HEK293 (cell line): ENCODE results near the gene SPTLC1.

Experiments used
- CTCF ChIA-PET: fragments of 350-600 bp; formaldehyde crosslinking; extraction: SDS; loops from one replicate; lab custom pipeline; 2021; ENCODE audit warnings: antibody characterized with exemption; lab: Yijun Ruan, JAX
- POLR2A ChIA-PET: fragments of 300-600 bp; formaldehyde crosslinking; extraction: SDS; loops from one replicate; lab custom pipeline; 2020; ENCODE audit warnings: antibody characterized with exemption, inconsistent platforms; lab: Yijun Ruan, JAX
- H3K27ac ChIP-seq: fragments of 200-500 bp; sonication (Bioruptor generic); 2 replicates; pipeline ENCODE4 v1.5.1; 2014; ENCODE audit warnings: low read depth, low read length, control low read depth, inconsistent platforms; ENCODE audit errors: extremely low read depth
- H3K36me3 ChIP-seq, 2 experiments: fragments of 200-500 bp in 1 of 2; sonication (Bioruptor generic) in 1 of 2; 1 replicate in 1 of 2; 2 replicates in 1 of 2; pipeline ENCODE4 v1.5.1; 2014 to 2017; ENCODE audit warnings: inconsistent platforms in 2 of 2, low read length in 2 of 2; ENCODE audit not compliant: control insufficient read depth in 2 of 2, insufficient read depth in 1 of 2
- H3K4me1 ChIP-seq: fragments of 200-500 bp; sonication (Bioruptor generic); 2 replicates; pipeline ENCODE4 v1.5.1; 2014; ENCODE audit warnings: mild to moderate bottlenecking, low read length, inconsistent platforms; ENCODE audit not compliant: control insufficient read depth, insufficient read depth
- H3K4me3 ChIP-seq: 2 replicates; pipeline ENCODE4 v1.5.1; 2011; ENCODE audit warnings: low read depth, mild to moderate bottlenecking, control low read depth, low read length, moderate library complexity
- H3K9me3 ChIP-seq: fragments of 200-500 bp; sonication (Bioruptor generic); 2 replicates; pipeline ENCODE4 v1.5.1; 2014; ENCODE audit warnings: low read depth, low read length, inconsistent platforms; ENCODE audit not compliant: control insufficient read depth, insufficient read depth
- FEZF1 ChIP-seq: fragments of 450-650 bp; formaldehyde crosslinking; IDR thresholded peaks from 2 replicates; pipeline ENCODE4 v1.5.1; 2016; ENCODE audit warnings: missing biosample characterization, missing genetic modification characterization
- GLIS2 ChIP-seq: fragments of 450-650 bp; formaldehyde crosslinking; IDR thresholded peaks from 2 replicates; pipeline ENCODE4 v1.5.1; 2016; ENCODE audit warnings: missing biosample characterization, missing genetic modification characterization
- PATZ1 ChIP-seq: fragments of 450-650 bp; formaldehyde crosslinking; IDR thresholded peaks from 2 replicates; pipeline ENCODE4 v1.5.1; 2016; ENCODE audit warnings: missing biosample characterization, missing genetic modification characterization
- RBAK ChIP-seq: fragments of 450-650 bp; formaldehyde crosslinking; IDR thresholded peaks from 2 replicates; pipeline ENCODE4 v1.5.1; 2016; ENCODE audit warnings: missing biosample characterization, missing genetic modification characterization
- SCRT1 ChIP-seq: fragments of 450-650 bp; formaldehyde crosslinking; IDR thresholded peaks from 2 replicates; pipeline ENCODE4 v1.5.1; 2016; ENCODE audit warnings: missing biosample characterization, missing genetic modification characterization, borderline replicate concordance
- WT1 ChIP-seq: fragments of 450-650 bp; formaldehyde crosslinking; IDR thresholded peaks from 2 replicates; pipeline ENCODE4 v1.5.1; 2016; ENCODE audit warnings: missing biosample characterization, missing genetic modification characterization
- ZFP3 ChIP-seq: fragments of 450-650 bp; formaldehyde crosslinking; IDR thresholded peaks from 2 replicates; pipeline ENCODE4 v1.5.1; 2016; ENCODE audit warnings: low read depth, missing biosample characterization, missing genetic modification characterization
- ZNF16 ChIP-seq: fragments of 450-650 bp; formaldehyde crosslinking; IDR thresholded peaks from 2 replicates; pipeline ENCODE4 v1.5.1; 2016; ENCODE audit warnings: low read depth, missing biosample characterization, missing genetic modification characterization
- ZNF223 ChIP-seq: fragments of 450-650 bp; formaldehyde crosslinking; IDR thresholded peaks from 2 replicates; pipeline ENCODE4 v1.5.1; 2016; ENCODE audit warnings: missing biosample characterization, missing genetic modification characterization
- ZNF239 ChIP-seq: fragments of 450-650 bp; formaldehyde crosslinking; IDR thresholded peaks from 2 replicates; pipeline ENCODE4 v1.5.1; 2016; ENCODE audit warnings: missing biosample characterization, missing genetic modification characterization
- ZNF292 ChIP-seq: fragments of 450-650 bp; formaldehyde crosslinking; IDR thresholded peaks from 2 replicates; pipeline ENCODE4 v1.5.1; 2016; ENCODE audit warnings: low read depth, missing biosample characterization, missing genetic modification characterization, borderline replicate concordance
- ZNF302 ChIP-seq: fragments of 450-650 bp; formaldehyde crosslinking; IDR thresholded peaks from 2 replicates; pipeline ENCODE4 v1.5.1; 2016; ENCODE audit warnings: missing biosample characterization, missing genetic modification characterization, low read depth
- ZNF324 ChIP-seq: fragments of 450-650 bp; formaldehyde crosslinking; IDR thresholded peaks from 2 replicates; pipeline ENCODE4 v1.5.1; 2016; ENCODE audit warnings: missing biosample characterization, missing genetic modification characterization
- ZNF366 ChIP-seq: fragments of 450-650 bp; formaldehyde crosslinking; conservative IDR thresholded peaks from 2 replicates; pipeline ENCODE4 v1.5.1; 2016; ENCODE audit warnings: missing biosample characterization, missing genetic modification characterization
- ZNF394 ChIP-seq: fragments of 450-650 bp; formaldehyde crosslinking; IDR thresholded peaks from 2 replicates; pipeline ENCODE4 v1.5.1; 2016; ENCODE audit warnings: missing biosample characterization, missing genetic modification characterization, mild to moderate bottlenecking, moderate library complexity, borderline replicate concordance
- ZNF416 ChIP-seq: fragments of 450-650 bp; formaldehyde crosslinking; IDR thresholded peaks from 2 replicates; pipeline ENCODE4 v1.5.1; 2016; ENCODE audit warnings: missing biosample characterization, missing genetic modification characterization
- ZNF501 ChIP-seq: fragments of 450-650 bp; formaldehyde crosslinking; IDR thresholded peaks from 2 replicates; pipeline ENCODE4 v1.5.1; 2016; ENCODE audit warnings: missing biosample characterization, missing genetic modification characterization
- ZNF544 ChIP-seq: fragments of 450-650 bp; formaldehyde crosslinking; IDR thresholded peaks from 2 replicates; pipeline ENCODE4 v1.5.0; 2017; ENCODE audit warnings: missing biosample characterization, missing genetic modification characterization
- ZNF549 ChIP-seq: fragments of 450-650 bp; IDR thresholded peaks from 2 replicates; pipeline ENCODE4 v1.5.1; 2018; ENCODE audit warnings: missing biosample characterization, missing genetic modification characterization, mild to moderate bottlenecking, inconsistent platforms, moderate library complexity
- ZNF561 ChIP-seq: fragments of 450-650 bp; IDR thresholded peaks from 2 replicates; pipeline ENCODE4 v1.5.1; 2018; ENCODE audit warnings: missing biosample characterization, missing genetic modification characterization, borderline replicate concordance
- ZNF571 ChIP-seq: fragments of 450-650 bp; formaldehyde crosslinking; IDR thresholded peaks from 2 replicates; pipeline ENCODE4 v1.5.0; 2017; ENCODE audit warnings: missing biosample characterization, missing genetic modification characterization
- ZNF629 ChIP-seq: fragments of 450-650 bp; formaldehyde crosslinking; IDR thresholded peaks from 2 replicates; pipeline ENCODE4 v1.5.1; 2017; ENCODE audit warnings: missing biosample characterization, missing genetic modification characterization
- ZNF785 ChIP-seq: fragments of 450-650 bp; formaldehyde crosslinking; IDR thresholded peaks from 2 replicates; pipeline ENCODE4 v1.5.1; 2016; ENCODE audit warnings: missing biosample characterization, missing genetic modification characterization
- ZSCAN16 ChIP-seq: fragments of 450-650 bp; formaldehyde crosslinking; IDR thresholded peaks from 2 replicates; pipeline ENCODE4 v1.5.1; 2016; ENCODE audit warnings: missing biosample characterization, missing genetic modification characterization
- ZSCAN30 ChIP-seq: fragments of 450-650 bp; IDR thresholded peaks from 2 replicates; pipeline ENCODE4 v1.5.1; 2018; ENCODE audit warnings: missing biosample characterization, mild to moderate bottlenecking, missing genetic modification characterization, moderate library complexity
- TF ChIP-seq, protein P1 (sequence below): fragments of 450-650 bp; formaldehyde crosslinking; IDR thresholded peaks from 2 replicates; pipeline ENCODE4 v1.5.1; 2016; ENCODE audit warnings: missing biosample characterization, missing genetic modification characterization
- TF ChIP-seq, protein P2 (sequence below): fragments of 450-650 bp; formaldehyde crosslinking; IDR thresholded peaks from 2 replicates; pipeline ENCODE4 v1.5.1; 2016; ENCODE audit warnings: missing biosample characterization, missing genetic modification characterization, low read depth

SPTLC1 gene

DNA sequence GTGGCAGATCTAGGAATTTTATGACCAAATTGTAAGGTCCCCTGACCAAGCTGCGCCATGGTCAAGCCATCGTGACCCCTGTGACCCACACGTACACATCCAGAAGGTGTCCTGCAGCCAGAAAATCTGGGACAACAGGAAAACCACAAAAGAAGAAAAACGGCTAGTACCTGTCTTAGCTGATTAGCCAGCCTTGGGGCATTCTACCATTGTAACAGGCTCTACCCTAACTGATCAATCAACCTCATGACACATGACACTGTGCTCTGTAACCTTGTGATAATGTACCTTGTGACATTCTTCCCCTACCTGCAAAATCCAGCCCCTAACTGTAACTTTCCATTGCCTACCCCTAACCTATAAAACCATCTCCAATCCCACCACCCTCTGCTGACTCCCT lies 43.6 kb downstream of the SPTLC1 start:
- Histone ChIP-seq H3K4me1 (no peaks in the 10 kb centered on the region), H3K4me3 (no peak overlapping the region), H3K36me3 (peaks cover 0 to 59% of the 10 kb centered on the region in 2 experiments; a peak in 1 of 3 replicates), H3K9me3 (no peaks in the 10 kb centered on the region), H3K27ac (no peak overlapping the region)
- no peak for TF ChIP-seq RBAK
- TF ChIP-seq ZNF239: no peak
- no peak for TF ChIP-seq GLIS2
- TF ChIP-seq ZNF324 (tag by site-specific recombination): no peak
- no peak for TF ChIP-seq ZFP3 (tag by site-specific recombination)
- TF ChIP-seq ZNF394 (tag by site-specific recombination): no peak
- POLR2A ChIA-PET: no interaction called here
- CTCF ChIA-PET: no interaction called here

DNA sequence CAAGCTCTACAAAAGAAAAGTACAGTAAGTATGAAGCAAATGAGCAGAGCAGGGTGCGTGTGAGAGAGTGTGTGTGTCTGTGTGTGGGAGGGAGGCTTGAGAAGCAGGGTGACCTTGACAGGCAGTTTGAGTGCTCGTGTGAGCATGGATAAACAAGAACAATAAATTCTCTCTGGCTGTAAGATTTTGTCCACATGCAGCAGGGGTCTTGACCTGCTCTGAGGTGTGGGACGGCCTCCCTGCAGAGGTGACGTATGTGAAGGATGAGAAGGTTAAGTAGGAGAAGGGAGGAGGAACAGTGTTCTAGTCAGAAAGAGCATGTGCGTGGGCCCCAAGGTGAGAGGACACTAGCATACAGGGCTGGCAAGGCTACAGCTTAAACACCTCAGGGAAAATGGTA lies 49.0 kb downstream of the SPTLC1 start:
- TF ChIP-seq ZNF16 (tag by site-specific recombination) (no peak), ZNF223 (tag by site-specific recombination) (no peak), WT1 (tag by site-specific recombination) (no peak), PATZ1 (tag by site-specific recombination) (no peak), ZNF501 (no peak), ZSCAN16 (tag by site-specific recombination) (no peak), ZNF416 (tag by site-specific recombination) (no peak)
- Histone ChIP-seq H3K27ac (no peak overlapping the region), H3K9me3 (no peaks in the 10 kb centered on the region), H3K4me3 (no peak overlapping the region), H3K4me1 (no peaks in the 10 kb centered on the region), H3K36me3 (peaks cover 0 to 73% of the 10 kb centered on the region in 2 experiments; a peak in 1 of 3 replicates)
- POLR2A ChIA-PET: no interaction called here
- CTCF ChIA-PET: no interaction called here

GRCh38 chr9:92064711-92065110 lies 50.5 kb downstream of the SPTLC1 start:
- ChIA-PET POLR2A (no interaction called here), CTCF (no interaction called here)
- Histone ChIP-seq H3K36me3 (peaks cover 0 to 67% of the 10 kb centered on the region in 2 experiments; a peak in 1 of 3 replicates), H3K4me1 (no peaks in the 10 kb centered on the region), H3K27ac (no peak overlapping the region), H3K4me3 (no peak overlapping the region), H3K9me3 (no peaks in the 10 kb centered on the region)
- no peak for TF ChIP-seq FEZF1
- TF ChIP-seq ZNF544: no peak
- no peak for TF ChIP-seq ZNF571 (tag by site-specific recombination)
- TF ChIP-seq ZNF394 (tag by site-specific recombination): no peak
- no peak for TF ChIP-seq ZNF785
- TF ChIP-seq ZNF629 (tag by site-specific recombination): no peak
- TF ChIP-seq ZNF549: no peak
- TF ChIP-seq, protein P1, sequence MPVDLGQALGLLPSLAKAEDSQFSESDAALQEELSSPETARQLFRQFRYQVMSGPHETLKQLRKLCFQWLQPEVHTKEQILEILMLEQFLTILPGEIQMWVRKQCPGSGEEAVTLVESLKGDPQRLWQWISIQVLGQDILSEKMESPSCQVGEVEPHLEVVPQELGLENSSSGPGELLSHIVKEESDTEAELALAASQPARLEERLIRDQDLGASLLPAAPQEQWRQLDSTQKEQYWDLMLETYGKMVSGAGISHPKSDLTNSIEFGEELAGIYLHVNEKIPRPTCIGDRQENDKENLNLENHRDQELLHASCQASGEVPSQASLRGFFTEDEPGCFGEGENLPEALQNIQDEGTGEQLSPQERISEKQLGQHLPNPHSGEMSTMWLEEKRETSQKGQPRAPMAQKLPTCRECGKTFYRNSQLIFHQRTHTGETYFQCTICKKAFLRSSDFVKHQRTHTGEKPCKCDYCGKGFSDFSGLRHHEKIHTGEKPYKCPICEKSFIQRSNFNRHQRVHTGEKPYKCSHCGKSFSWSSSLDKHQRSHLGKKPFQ (tag by site-specific recombination): no peak
- no peak for TF ChIP-seq ZNF302 (tag by site-specific recombination)
- no peak for TF ChIP-seq ZNF561 (tag by site-specific recombination)
- no peak for TF ChIP-seq ZNF366
- TF ChIP-seq, protein P2, sequence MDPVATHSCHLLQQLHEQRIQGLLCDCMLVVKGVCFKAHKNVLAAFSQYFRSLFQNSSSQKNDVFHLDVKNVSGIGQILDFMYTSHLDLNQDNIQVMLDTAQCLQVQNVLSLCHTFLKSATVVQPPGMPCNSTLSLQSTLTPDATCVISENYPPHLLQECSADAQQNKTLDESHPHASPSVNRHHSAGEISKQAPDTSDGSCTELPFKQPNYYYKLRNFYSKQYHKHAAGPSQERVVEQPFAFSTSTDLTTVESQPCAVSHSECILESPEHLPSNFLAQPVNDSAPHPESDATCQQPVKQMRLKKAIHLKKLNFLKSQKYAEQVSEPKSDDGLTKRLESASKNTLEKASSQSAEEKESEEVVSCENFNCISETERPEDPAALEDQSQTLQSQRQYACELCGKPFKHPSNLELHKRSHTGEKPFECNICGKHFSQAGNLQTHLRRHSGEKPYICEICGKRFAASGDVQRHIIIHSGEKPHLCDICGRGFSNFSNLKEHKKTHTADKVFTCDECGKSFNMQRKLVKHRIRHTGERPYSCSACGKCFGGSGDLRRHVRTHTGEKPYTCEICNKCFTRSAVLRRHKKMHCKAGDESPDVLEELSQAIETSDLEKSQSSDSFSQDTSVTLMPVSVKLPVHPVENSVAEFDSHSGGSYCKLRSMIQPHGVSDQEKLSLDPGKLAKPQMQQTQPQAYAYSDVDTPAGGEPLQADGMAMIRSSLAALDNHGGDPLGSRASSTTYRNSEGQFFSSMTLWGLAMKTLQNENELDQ (tag by site-specific recombination): no peak
- no peak for TF ChIP-seq SCRT1 (tag by site-specific recombination)
- TF ChIP-seq ZNF223 (tag by site-specific recombination): no peak
- TF ChIP-seq ZNF292: no peak
- no peak for TF ChIP-seq ZSCAN30 (tag by site-specific recombination)
